ENCODE measurements around the gene CYP2U1. TPM values are rescaled to one million over a fixed set of nuclear protein-coding genes. Genes with fewer than 3 reads are reported as not detected.
A peak's percentile ranks its signal among the peaks of the same experiment; 100 is the strongest.

The CYP2U1 gene
- total and polyA plus RNA-seq, 9 of the 15 experiments (the other 6 are each of a cell fraction or from before 2014, with no cell fraction given) = 0.03 to 0.15 (median 0.07) TPM

DNA sequence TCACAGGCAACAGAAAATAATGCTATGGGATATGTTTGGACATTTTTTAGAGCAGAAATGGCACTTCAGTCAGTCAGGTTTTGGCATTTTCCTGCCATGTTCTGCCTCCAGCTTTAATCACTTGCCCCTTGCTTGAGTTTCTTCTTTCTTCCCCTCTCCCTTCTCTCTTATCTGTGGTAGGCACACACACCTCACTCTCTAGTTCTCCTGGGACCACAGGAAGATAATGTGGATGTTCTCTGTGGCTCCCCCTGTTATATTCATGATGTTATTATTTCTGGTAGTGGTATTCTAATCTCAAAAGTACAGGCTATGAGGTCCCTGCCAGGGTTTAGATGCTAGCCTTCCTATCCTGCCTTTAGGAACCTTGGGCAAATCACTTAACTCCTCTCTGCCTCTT is 63.5 kb downstream of the CYP2U1 start (continued):
- TF ChIP-seq, protein P1, sequence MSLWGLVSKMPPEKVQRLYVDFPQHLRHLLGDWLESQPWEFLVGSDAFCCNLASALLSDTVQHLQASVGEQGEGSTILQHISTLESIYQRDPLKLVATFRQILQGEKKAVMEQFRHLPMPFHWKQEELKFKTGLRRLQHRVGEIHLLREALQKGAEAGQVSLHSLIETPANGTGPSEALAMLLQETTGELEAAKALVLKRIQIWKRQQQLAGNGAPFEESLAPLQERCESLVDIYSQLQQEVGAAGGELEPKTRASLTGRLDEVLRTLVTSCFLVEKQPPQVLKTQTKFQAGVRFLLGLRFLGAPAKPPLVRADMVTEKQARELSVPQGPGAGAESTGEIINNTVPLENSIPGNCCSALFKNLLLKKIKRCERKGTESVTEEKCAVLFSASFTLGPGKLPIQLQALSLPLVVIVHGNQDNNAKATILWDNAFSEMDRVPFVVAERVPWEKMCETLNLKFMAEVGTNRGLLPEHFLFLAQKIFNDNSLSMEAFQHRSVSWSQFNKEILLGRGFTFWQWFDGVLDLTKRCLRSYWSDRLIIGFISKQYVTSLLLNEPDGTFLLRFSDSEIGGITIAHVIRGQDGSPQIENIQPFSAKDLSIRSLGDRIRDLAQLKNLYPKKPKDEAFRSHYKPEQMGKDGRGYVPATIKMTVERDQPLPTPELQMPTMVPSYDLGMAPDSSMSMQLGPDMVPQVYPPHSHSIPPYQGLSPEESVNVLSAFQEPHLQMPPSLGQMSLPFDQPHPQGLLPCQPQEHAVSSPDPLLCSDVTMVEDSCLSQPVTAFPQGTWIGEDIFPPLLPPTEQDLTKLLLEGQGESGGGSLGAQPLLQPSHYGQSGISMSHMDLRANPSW (CRISPR knock-in tag; IDR thresholded peaks at IDR 0.05) = no peak
- TF ChIP-seq, protein P2, sequence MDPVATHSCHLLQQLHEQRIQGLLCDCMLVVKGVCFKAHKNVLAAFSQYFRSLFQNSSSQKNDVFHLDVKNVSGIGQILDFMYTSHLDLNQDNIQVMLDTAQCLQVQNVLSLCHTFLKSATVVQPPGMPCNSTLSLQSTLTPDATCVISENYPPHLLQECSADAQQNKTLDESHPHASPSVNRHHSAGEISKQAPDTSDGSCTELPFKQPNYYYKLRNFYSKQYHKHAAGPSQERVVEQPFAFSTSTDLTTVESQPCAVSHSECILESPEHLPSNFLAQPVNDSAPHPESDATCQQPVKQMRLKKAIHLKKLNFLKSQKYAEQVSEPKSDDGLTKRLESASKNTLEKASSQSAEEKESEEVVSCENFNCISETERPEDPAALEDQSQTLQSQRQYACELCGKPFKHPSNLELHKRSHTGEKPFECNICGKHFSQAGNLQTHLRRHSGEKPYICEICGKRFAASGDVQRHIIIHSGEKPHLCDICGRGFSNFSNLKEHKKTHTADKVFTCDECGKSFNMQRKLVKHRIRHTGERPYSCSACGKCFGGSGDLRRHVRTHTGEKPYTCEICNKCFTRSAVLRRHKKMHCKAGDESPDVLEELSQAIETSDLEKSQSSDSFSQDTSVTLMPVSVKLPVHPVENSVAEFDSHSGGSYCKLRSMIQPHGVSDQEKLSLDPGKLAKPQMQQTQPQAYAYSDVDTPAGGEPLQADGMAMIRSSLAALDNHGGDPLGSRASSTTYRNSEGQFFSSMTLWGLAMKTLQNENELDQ (CRISPR knock-in tag; IDR thresholded peaks at IDR 0.05; ENCODE audit: borderline replicate concordance) = no peak
- TF ChIP-seq, protein P3, sequence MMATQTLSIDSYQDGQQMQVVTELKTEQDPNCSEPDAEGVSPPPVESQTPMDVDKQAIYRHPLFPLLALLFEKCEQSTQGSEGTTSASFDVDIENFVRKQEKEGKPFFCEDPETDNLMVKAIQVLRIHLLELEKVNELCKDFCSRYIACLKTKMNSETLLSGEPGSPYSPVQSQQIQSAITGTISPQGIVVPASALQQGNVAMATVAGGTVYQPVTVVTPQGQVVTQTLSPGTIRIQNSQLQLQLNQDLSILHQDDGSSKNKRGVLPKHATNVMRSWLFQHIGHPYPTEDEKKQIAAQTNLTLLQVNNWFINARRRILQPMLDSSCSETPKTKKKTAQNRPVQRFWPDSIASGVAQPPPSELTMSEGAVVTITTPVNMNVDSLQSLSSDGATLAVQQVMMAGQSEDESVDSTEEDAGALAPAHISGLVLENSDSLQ (IDR thresholded peaks at IDR 0.05) = no peak
- TF ChIP-seq CAMTA2 (CRISPR knock-in tag; conservative IDR thresholded peaks at IDR 0.05) (no peak), SMARCE1 (IDR thresholded peaks at IDR 0.05) (peak; percentile 48; the same call in 1 of the 2 replicates), NCOA6 (IDR thresholded peaks at IDR 0.05) (no peak), RBM34 (IDR thresholded peaks at IDR 0.05; ENCODE audit: borderline replicate concordance, insufficient read depth, low read length) (no peak), TEAD4 (IDR thresholded peaks at IDR 0.05; ENCODE audit: low read length) (peak; percentile 85), TEAD4 (CRISPR knock-in tag; IDR thresholded peaks at IDR 0.05; ENCODE audit: borderline replicate concordance) (no peak), HEY1 (CRISPR knock-in tag; IDR thresholded peaks at IDR 0.05; ENCODE audit: borderline replicate concordance) (no peak), GATAD2A (IDR thresholded peaks at IDR 0.05) (no peak), ZHX1 (conservative IDR thresholded peaks at IDR 0.05; ENCODE audit: low read length) (no peak), SP1 (CRISPR knock-in tag; IDR thresholded peaks at IDR 0.05) (no peak), GATA2 (CRISPR knock-in tag; IDR thresholded peaks at IDR 0.05) (peak; percentile 42; the same call in 1 of the 2 replicates)
- TF ChIP-seq, protein P4, sequence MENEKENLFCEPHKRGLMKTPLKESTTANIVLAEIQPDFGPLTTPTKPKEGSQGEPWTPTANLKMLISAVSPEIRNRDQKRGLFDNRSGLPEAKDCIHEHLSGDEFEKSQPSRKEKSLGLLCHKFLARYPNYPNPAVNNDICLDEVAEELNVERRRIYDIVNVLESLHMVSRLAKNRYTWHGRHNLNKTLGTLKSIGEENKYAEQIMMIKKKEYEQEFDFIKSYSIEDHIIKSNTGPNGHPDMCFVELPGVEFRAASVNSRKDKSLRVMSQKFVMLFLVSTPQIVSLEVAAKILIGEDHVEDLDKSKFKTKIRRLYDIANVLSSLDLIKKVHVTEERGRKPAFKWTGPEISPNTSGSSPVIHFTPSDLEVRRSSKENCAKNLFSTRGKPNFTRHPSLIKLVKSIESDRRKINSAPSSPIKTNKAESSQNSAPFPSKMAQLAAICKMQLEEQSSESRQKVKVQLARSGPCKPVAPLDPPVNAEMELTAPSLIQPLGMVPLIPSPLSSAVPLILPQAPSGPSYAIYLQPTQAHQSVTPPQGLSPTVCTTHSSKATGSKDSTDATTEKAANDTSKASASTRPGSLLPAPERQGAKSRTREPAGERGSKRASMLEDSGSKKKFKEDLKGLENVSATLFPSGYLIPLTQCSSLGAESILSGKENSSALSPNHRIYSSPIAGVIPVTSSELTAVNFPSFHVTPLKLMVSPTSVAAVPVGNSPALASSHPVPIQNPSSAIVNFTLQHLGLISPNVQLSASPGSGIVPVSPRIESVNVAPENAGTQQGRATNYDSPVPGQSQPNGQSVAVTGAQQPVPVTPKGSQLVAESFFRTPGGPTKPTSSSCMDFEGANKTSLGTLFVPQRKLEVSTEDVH (IDR thresholded peaks at IDR 0.05; ENCODE audit: low read depth, partially characterized antibody) = no peak
- TF ChIP-seq, protein P5, sequence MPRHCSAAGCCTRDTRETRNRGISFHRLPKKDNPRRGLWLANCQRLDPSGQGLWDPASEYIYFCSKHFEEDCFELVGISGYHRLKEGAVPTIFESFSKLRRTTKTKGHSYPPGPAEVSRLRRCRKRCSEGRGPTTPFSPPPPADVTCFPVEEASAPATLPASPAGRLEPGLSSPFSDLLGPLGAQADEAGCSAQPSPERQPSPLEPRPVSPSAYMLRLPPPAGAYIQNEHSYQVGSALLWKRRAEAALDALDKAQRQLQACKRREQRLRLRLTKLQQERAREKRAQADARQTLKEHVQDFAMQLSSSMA (CRISPR knock-in tag; IDR thresholded peaks at IDR 0.05) = no peak
